Measurements from ENCODE around the gene PPP2R2C.

DNA sequence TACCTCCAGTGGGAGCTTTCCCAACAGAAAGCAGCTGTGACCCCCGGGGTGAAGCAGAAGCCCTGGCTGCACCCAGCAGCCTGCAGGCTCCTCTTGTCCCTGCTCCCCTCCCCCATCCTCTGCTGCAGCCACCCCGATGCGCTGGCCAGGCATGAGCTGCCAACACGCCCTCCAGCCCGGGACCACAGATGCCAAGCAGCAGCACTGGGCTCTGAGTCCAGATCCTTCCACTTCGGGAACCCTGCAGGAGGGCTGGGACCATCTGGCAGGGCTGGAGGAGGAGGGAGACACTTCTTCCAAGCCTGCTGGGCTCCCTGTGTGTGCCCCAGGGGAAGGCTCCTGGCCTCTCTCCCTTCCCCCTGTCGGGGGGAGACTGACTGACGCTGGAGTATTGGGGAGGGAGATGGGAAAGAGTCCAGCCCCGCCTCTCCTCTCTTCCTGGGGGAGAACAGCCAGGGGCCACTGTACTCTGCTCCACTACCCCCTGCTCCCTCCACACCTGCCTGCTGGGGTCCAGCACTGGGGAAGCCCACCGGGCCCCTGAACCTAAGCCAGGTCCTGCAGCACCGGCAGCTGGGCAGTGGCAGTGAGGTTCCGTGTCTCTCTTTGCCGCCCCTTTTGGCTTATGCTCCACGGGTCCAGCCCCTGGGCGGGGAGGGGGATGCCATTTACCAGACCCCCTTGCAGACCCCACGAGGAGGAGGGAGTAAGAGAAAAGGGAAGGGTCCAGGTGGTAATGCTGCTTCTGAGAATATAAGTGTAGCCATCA lies 55.7 kb downstream of the PPP2R2C start:
- no peak for TF ChIP-seq EP300 (IDR thresholded peaks at IDR 0.05)
- no peak for TF ChIP-seq POLR2AphosphoS5 (IDR thresholded peaks at IDR 0.05)
- TF ChIP-seq, protein P1, sequence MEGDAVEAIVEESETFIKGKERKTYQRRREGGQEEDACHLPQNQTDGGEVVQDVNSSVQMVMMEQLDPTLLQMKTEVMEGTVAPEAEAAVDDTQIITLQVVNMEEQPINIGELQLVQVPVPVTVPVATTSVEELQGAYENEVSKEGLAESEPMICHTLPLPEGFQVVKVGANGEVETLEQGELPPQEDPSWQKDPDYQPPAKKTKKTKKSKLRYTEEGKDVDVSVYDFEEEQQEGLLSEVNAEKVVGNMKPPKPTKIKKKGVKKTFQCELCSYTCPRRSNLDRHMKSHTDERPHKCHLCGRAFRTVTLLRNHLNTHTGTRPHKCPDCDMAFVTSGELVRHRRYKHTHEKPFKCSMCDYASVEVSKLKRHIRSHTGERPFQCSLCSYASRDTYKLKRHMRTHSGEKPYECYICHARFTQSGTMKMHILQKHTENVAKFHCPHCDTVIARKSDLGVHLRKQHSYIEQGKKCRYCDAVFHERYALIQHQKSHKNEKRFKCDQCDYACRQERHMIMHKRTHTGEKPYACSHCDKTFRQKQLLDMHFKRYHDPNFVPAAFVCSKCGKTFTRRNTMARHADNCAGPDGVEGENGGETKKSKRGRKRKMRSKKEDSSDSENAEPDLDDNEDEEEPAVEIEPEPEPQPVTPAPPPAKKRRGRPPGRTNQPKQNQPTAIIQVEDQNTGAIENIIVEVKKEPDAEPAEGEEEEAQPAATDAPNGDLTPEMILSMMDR (IDR thresholded peaks at IDR 0.05) = no peak
- TF ChIP-seq POLR2A (IDR thresholded peaks at IDR 0.05) = no peak
